Fibroblast of mammary gland (primary cell): ENCODE data around the gene STARD4.

Experiments used
- DNase-seq: peaks from one replicate; pipeline ENCODE4 v3.0.0-alpha.2; 2010; ENCODE audit warnings: low read depth
- H3K4me3 ChIP-seq: 2 replicates; pipeline ENCODE4 v1.5.1; 2011; ENCODE audit warnings: low read depth, mild to moderate bottlenecking, low read length, moderate library complexity; ENCODE audit not compliant: control insufficient read depth
- CTCF ChIP-seq: conservative IDR thresholded peaks from 2 replicates; pipeline ENCODE4 v1.5.1; 2011; ENCODE audit warnings: low read depth, low read length, inconsistent platforms; ENCODE audit not compliant: control insufficient read depth, insufficient read depth

The STARD4 gene

GRCh38 chr5:111498346-111498745 lies 14.0 kb downstream of the STARD4 start:
- TF ChIP-seq CTCF: no peak
- H3K4me3 ChIP-seq: no peak overlapping the region
- no peak for DNase-seq

- no peak for DNase-seq
- H3K4me3 ChIP-seq: no peak overlapping the region
- no peak for TF ChIP-seq CTCF
Measured at GRCh38 chr5:111495159-111495558, 17.2 kb downstream of the STARD4 start.

GRCh38 chr5:111494355-111494999 lies 17.9 kb downstream of the STARD4 start:
- peak; percentile 28 for DNase-seq
- no peak overlapping the region for H3K4me3 ChIP-seq
- no peak for TF ChIP-seq CTCF

GRCh38 chr5:111493031-111493430 lies 19.3 kb downstream of the STARD4 start:
- H3K4me3 ChIP-seq: no peak overlapping the region
- no peak for TF ChIP-seq CTCF
- DNase-seq: no peak

- no peak for DNase-seq
- no peak overlapping the region for H3K4me3 ChIP-seq
- TF ChIP-seq CTCF: no peak
Measured at GRCh38 chr5:111488353-111488752, 24.0 kb downstream of the STARD4 start.

GRCh38 chr5:111486926-111487325 lies 25.4 kb downstream of the STARD4 start:
- TF ChIP-seq CTCF: no peak
- H3K4me3 ChIP-seq: no peak overlapping the region
- DNase-seq: no peak

GRCh38 chr5:111486055-111486454 lies 26.3 kb downstream of the STARD4 start:
- DNase-seq: no peak
- no peak for TF ChIP-seq CTCF
- no peak overlapping the region for H3K4me3 ChIP-seq
